Omental fat pad (tissue), 4 donors: ENCODE measurements around the gene SNX8. TPM values are rescaled to one million over a fixed set of nuclear protein-coding genes. Genes with fewer than 3 reads are reported as not detected.

Experiments used
- ATAC-seq: fragments of 150-250 bp; one replicate; pipeline ENCODE4 v1.9.1; 2016; ENCODE audit warnings: mild to moderate bottlenecking, moderate library complexity; ENCODE audit not compliant: low FRiP score
- DNase-seq: peaks from one replicate; pipeline ENCODE4 v3.0.0-alpha.2; 2019; ENCODE audit warnings: low spot score
- CTCF ChIP-seq, 3 donors: fragments of 450-650 bp; IDR thresholded peaks; one replicate each; pipeline ENCODE4 v1.5.1; 2016 to 2017; ENCODE audit warnings: antibody characterized with exemption in 3 of 3, mild to moderate bottlenecking in 3 of 3, moderate library complexity in 2 of 3
- total RNA-seq, 4 donors: library from RNA; depleted of rRNA; stranded (reverse); fragments of >200 nt; gene quantifications; one replicate each; pipeline ENCODE4 v1.1.0, GENCODE V29; 2016

Gene SNX8
- total RNA-seq, 4 donors from 2014 or later = 18.6 to 50.1 (median 26.7) TPM

- no peak for TF ChIP-seq CTCF (IDR thresholded peaks at IDR 0.05)
- DNase-seq = peak; percentile 14
- no peak for ATAC-seq
Measured at GRCh38 chr7:2205036-2205780, 109.0 kb downstream of the SNX8 start.

- DNase-seq (no peak), ATAC-seq (no peak)
Measured at GRCh38 chr7:2204446-2204845, 109.8 kb downstream of the SNX8 start.

GRCh38 chr7:2203766-2204300, 110.4 kb downstream of the SNX8 start:
- DNase-seq = no peak
- peak; percentile 12 for ATAC-seq

More at GRCh38 chr7:2204446-2204845, 109.8 kb downstream of the SNX8 start:
- TF ChIP-seq CTCF (IDR thresholded peaks at IDR 0.05) = no peak

GRCh38 chr7:2202901-2203765, 111.1 kb downstream of the SNX8 start:
- ATAC-seq = no peak
- TF ChIP-seq CTCF (IDR thresholded peaks at IDR 0.05) = no peak
- no peak for DNase-seq

More at GRCh38 chr7:2203766-2204300, 110.4 kb downstream of the SNX8 start:
- no peak for TF ChIP-seq CTCF (IDR thresholded peaks at IDR 0.05)

GRCh38 chr7:2202361-2202761, 111.9 kb downstream of the SNX8 start:
- ATAC-seq (no peak), DNase-seq (no peak)
- no peak for TF ChIP-seq CTCF (IDR thresholded peaks at IDR 0.05)

Other genes starting within 250 kb of the SNX8 start
- gene MAD1L1, start 81.5 kb downstream of the SNX8 start, total RNA-seq = 10 to 100 TPM; 18.4 to 39.1 (median 25.7) TPM
- gene MRM2, start 72.2 kb downstream of the SNX8 start, total RNA-seq = 10 to 100 TPM; 11.9 to 15.4 (median 13.3) TPM
- gene NUDT1, start 72.2 kb downstream of the SNX8 start, total RNA-seq = 10 to 100 TPM; 15.3 to 24.0 (median 16.8) TPM
- gene EIF3B, start 40.4 kb upstream of the SNX8 start, total RNA-seq = 100 to 1,000 TPM; 116 to 251 (median 122) TPM
- gene CHST12, start 89.2 kb upstream of the SNX8 start, total RNA-seq = 10 to 100 TPM in 3 of 4 donors, 1 to 10 TPM in 1; 7.9 to 18.3 (median 11.3) TPM
- not detected for gene GRIFIN, start 162.0 kb upstream of the SNX8 start, total RNA-seq
- gene LFNG, start 205.3 kb upstream of the SNX8 start, total RNA-seq = 10 to 100 TPM in 3 of 4 donors, 1 to 10 TPM in 1; 4.7 to 25.9 (median 21.6) TPM
- 10 to 100 TPM; 22.7 to 33.1 (median 26.3) TPM for gene BRAT1, start 241.1 kb upstream of the SNX8 start, total RNA-seq
- 10 to 100 TPM in 3 of 4 donors, 1 to 10 TPM in 1; 6.6 to 14.3 (median 12.8) TPM for gene IQCE, start 244.5 kb upstream of the SNX8 start, total RNA-seq